CD8-positive, alpha-beta memory T cell (primary cell): ENCODE results near the gene SFT2D3. TPM values are rescaled to one million over a fixed set of nuclear protein-coding genes. Genes with fewer than 3 reads are reported as not detected.

Experiments
- CTCF ChIA-PET: fragments of 350-600 bp; sonication (Branson Sonifier 250); formaldehyde crosslinking; loops from one replicate; lab custom pipeline; 2021; ENCODE audit warnings: antibody characterized with exemption; lab: Charles Lee
- POLR2A ChIA-PET: fragments of 350-600 bp; sonication (Branson Sonifier 250); formaldehyde crosslinking; loops from one replicate; lab custom pipeline; 2021; ENCODE audit warnings: antibody characterized with exemption; lab: Charles Lee
- DNase-seq, 5 donors: peaks; one replicate each; pipeline versions ENCODE4 v3.0.0 to v3.0.0-alpha.2; 2020 to 2022; ENCODE audit warnings: mixed read lengths in 1 of 5
- H3K27ac ChIP-seq: one replicate; pipeline ENCODE4 v1.7.0; 2013; ENCODE audit warnings: low read depth, mild to moderate bottlenecking, low read length, moderate library complexity
- H3K27me3 ChIP-seq: 2 replicates; pipeline ENCODE4 v1.7.0; 2013; ENCODE audit warnings: low read length, mild to moderate bottlenecking; ENCODE audit not compliant: insufficient read depth, poor library complexity, severe bottlenecking
- H3K36me3 ChIP-seq: 2 replicates; pipeline ENCODE4 v1.7.0; 2013; ENCODE audit warnings: mild to moderate bottlenecking, low read length, moderate library complexity; ENCODE audit not compliant: insufficient read depth
- H3K4me1 ChIP-seq: 2 replicates; pipeline ENCODE4 v1.7.0; 2013; ENCODE audit warnings: mild to moderate bottlenecking, low read length, moderate library complexity; ENCODE audit not compliant: insufficient read depth
- H3K4me3 ChIP-seq: 2 replicates; pipeline ENCODE4 v1.7.0; 2013; ENCODE audit warnings: mild to moderate bottlenecking, low read length
- H3K9me3 ChIP-seq: 2 replicates; pipeline ENCODE4 v1.7.0; 2013; ENCODE audit warnings: mild to moderate bottlenecking, low read length
- H3K27ac Mint-ChIP-seq, 8 donors: one replicate each; pipeline ENCODE4 v1.8.0; 2020 to 2021; ENCODE audit warnings: mixed read lengths in 8 of 8, mild to moderate bottlenecking in 6 of 8, inconsistent platforms in 3 of 8, moderate library complexity in 3 of 8
- H3K27me3 Mint-ChIP-seq, 2 donors: one replicate each; pipeline ENCODE4 v1.8.0; 2020 to 2021; ENCODE audit warnings: mixed read lengths in 2 of 2, mild to moderate bottlenecking in 1 of 2, moderate library complexity in 1 of 2
- H3K36me3 Mint-ChIP-seq, 3 donors: one replicate each; pipeline ENCODE4 v1.8.0; 2020 to 2021; ENCODE audit warnings: mixed read lengths in 3 of 3, inconsistent platforms in 1 of 3, mild to moderate bottlenecking in 1 of 3
- H3K4me1 Mint-ChIP-seq, 3 donors: one replicate each; pipeline ENCODE4 v1.8.0; 2020 to 2021; ENCODE audit warnings: mixed read lengths in 3 of 3, inconsistent platforms in 1 of 3, mild to moderate bottlenecking in 1 of 3
- H3K4me3 Mint-ChIP-seq, 7 donors: one replicate each; pipeline ENCODE4 v1.8.0; 2020 to 2021; ENCODE audit warnings: mixed read lengths in 7 of 7, mild to moderate bottlenecking in 6 of 7, moderate library complexity in 4 of 7, inconsistent platforms in 2 of 7
- H3K9me3 Mint-ChIP-seq, 5 donors: one replicate each; pipeline ENCODE4 v1.8.0; 2020 to 2022; ENCODE audit warnings: mixed read lengths in 5 of 5, mild to moderate bottlenecking in 3 of 5, moderate library complexity in 2 of 5, inconsistent platforms in 1 of 5
- polyA plus RNA-seq: library from polyadenylated mRNA; unstranded; fragments of 300-500 nt; fragmentation: Illumina TruSeq; gene quantifications from one replicate; pipeline ENCODE4 v1.2.3, GENCODE V29; 2021
- total RNA-seq, 2 experiments: library from RNA; stranded (reverse); gene quantifications; one replicate each; pipeline ENCODE4 v1.2.3, GENCODE V29; 2021

Gene SFT2D3
- total and polyA plus RNA-seq, 3 experiments from 2014 or later, result 0.31 to 5.5 (median 4.6) TPM

- POLR2A ChIA-PET, result no interaction called here
- H3K36me3 Mint-ChIP-seq, result peaks cover 19 to 43% (median 26%) of the 10 kb centered on the region in 3 donors
- no peak overlapping the region for H3K4me3 Mint-ChIP-seq
- H3K27me3 ChIP-seq, result no peaks in the 10 kb centered on the region
- CTCF ChIA-PET, result no interaction called here
- H3K27ac ChIP-seq, result no peak overlapping the region
- no peaks in the 10 kb centered on the region for H3K27me3 Mint-ChIP-seq
- H3K27ac Mint-ChIP-seq, result peak overlapping the region in 5 of 8 donors; percentile 17 to 48 (median 27)
- no peak overlapping the region for H3K4me3 ChIP-seq
- no peaks in the 10 kb centered on the region for H3K9me3 ChIP-seq
- no peak for DNase-seq
- no peaks in the 10 kb centered on the region for H3K9me3 Mint-ChIP-seq
- H3K4me1 ChIP-seq, result no peaks in the 10 kb centered on the region
- H3K36me3 ChIP-seq, result peaks cover 27% of the 10 kb centered on the region
- peaks cover 0 to 2% (median 0%) of the 10 kb centered on the region in 3 donors for H3K4me1 Mint-ChIP-seq
Observed at GRCh38 chr2:127726158-127726880, 25.0 kb downstream of the SFT2D3 start.

GRCh38 chr2:127733113-127733815 lies 32.0 kb downstream of the SFT2D3 start:
- Histone ChIP-seq H3K4me3 (no peak overlapping the region), H3K27me3 (no peaks in the 10 kb centered on the region), H3K27ac (no peak overlapping the region), H3K4me1 (no peaks in the 10 kb centered on the region), H3K36me3 (no peaks in the 10 kb centered on the region), H3K9me3 (no peaks in the 10 kb centered on the region)
- no peak overlapping the region for H3K4me3 Mint-ChIP-seq
- H3K27me3 Mint-ChIP-seq, result peaks cover 0 to 2% of the 10 kb centered on the region in 2 donors
- CTCF ChIA-PET, result no interaction called here
- DNase-seq, result no peak
- H3K9me3 Mint-ChIP-seq, result no peaks in the 10 kb centered on the region
- POLR2A ChIA-PET, result no interaction called here
- H3K27ac Mint-ChIP-seq, result peak overlapping the region in 1 of 8 donors; percentile 57
- H3K36me3 Mint-ChIP-seq, result peaks cover 4 to 30% (median 9%) of the 10 kb centered on the region in 3 donors
- H3K4me1 Mint-ChIP-seq, result peaks cover 8 to 15% (median 15%) of the 10 kb centered on the region in 3 donors

- Histone ChIP-seq H3K4me3 (no peak overlapping the region), H3K36me3 (no peaks in the 10 kb centered on the region), H3K9me3 (no peaks in the 10 kb centered on the region), H3K27me3 (no peaks in the 10 kb centered on the region), H3K4me1 (no peaks in the 10 kb centered on the region), H3K27ac (no peak overlapping the region)
- H3K27me3 Mint-ChIP-seq, result peaks cover 0 to 2% of the 10 kb centered on the region in 2 donors
- CTCF ChIA-PET, result no interaction called here
- DNase-seq, result no peak
- no peak overlapping the region for H3K4me3 Mint-ChIP-seq
- POLR2A ChIA-PET, result no interaction called here
- H3K36me3 Mint-ChIP-seq, result peaks cover 4 to 36% (median 10%) of the 10 kb centered on the region in 3 donors
- no peaks in the 10 kb centered on the region for H3K9me3 Mint-ChIP-seq
- H3K27ac Mint-ChIP-seq, result no peak overlapping the region
- peaks cover 10 to 22% (median 15%) of the 10 kb centered on the region in 3 donors for H3K4me1 Mint-ChIP-seq
Observed at GRCh38 chr2:127733816-127734537, 32.7 kb downstream of the SFT2D3 start.

GRCh38 chr2:127735044-127735443 lies 33.7 kb downstream of the SFT2D3 start:
- no peaks in the 10 kb centered on the region for H3K36me3 ChIP-seq
- no peak for DNase-seq
- no peaks in the 10 kb centered on the region for H3K27me3 ChIP-seq
- CTCF ChIA-PET, result no interaction called here
- no peak overlapping the region for H3K4me3 ChIP-seq
- no peaks in the 10 kb centered on the region for H3K4me1 ChIP-seq
- H3K27me3 Mint-ChIP-seq, result peaks cover 0 to 2% of the 10 kb centered on the region in 2 donors
- POLR2A ChIA-PET, result no interaction called here
- no peak overlapping the region for H3K4me3 Mint-ChIP-seq
- H3K9me3 Mint-ChIP-seq, result no peaks in the 10 kb centered on the region
- H3K9me3 ChIP-seq, result no peaks in the 10 kb centered on the region
- H3K27ac ChIP-seq, result no peak overlapping the region
- peaks cover 12 to 24% (median 15%) of the 10 kb centered on the region in 3 donors for H3K4me1 Mint-ChIP-seq
- H3K36me3 Mint-ChIP-seq, result peaks cover 4 to 40% (median 11%) of the 10 kb centered on the region in 3 donors
- H3K27ac Mint-ChIP-seq, result peak overlapping the region in 1 of 8 donors; percentile 28

- H3K36me3 Mint-ChIP-seq, result peaks cover 4 to 41% (median 13%) of the 10 kb centered on the region in 3 donors
- no peak overlapping the region for H3K4me3 ChIP-seq
- H3K9me3 ChIP-seq, result no peaks in the 10 kb centered on the region
- CTCF ChIA-PET, result no interaction called here
- DNase-seq, result no peak
- H3K4me1 Mint-ChIP-seq, result peaks cover 12 to 24% (median 15%) of the 10 kb centered on the region in 3 donors
- peaks cover 0 to 2% of the 10 kb centered on the region in 2 donors for H3K27me3 Mint-ChIP-seq
- H3K27me3 ChIP-seq, result no peaks in the 10 kb centered on the region
- POLR2A ChIA-PET, result no interaction called here
- H3K4me3 Mint-ChIP-seq, result no peak overlapping the region
- H3K27ac Mint-ChIP-seq, result peak overlapping the region in 3 of 8 donors; percentile 7 to 68 (median 15)
- no peaks in the 10 kb centered on the region for H3K4me1 ChIP-seq
- H3K36me3 ChIP-seq, result no peaks in the 10 kb centered on the region
- no peaks in the 10 kb centered on the region for H3K9me3 Mint-ChIP-seq
- H3K27ac ChIP-seq, result no peak overlapping the region
Observed at GRCh38 chr2:127735537-127736399, 34.5 kb downstream of the SFT2D3 start.

GRCh38 chr2:127737892-127738291 lies 36.6 kb downstream of the SFT2D3 start:
- Mint-ChIP-seq H3K36me3 (peaks cover 4 to 48% (median 17%) of the 10 kb centered on the region in 3 donors), H3K27me3 (peaks cover 0 to 2% of the 10 kb centered on the region in 2 donors), H3K27ac (no peak overlapping the region), H3K9me3 (no peaks in the 10 kb centered on the region), H3K4me3 (no peak overlapping the region), H3K4me1 (peaks cover 18 to 24% (median 19%) of the 10 kb centered on the region in 3 donors)
- ChIA-PET CTCF (no interaction called here), POLR2A (no interaction called here)
- H3K27me3 ChIP-seq, result no peaks in the 10 kb centered on the region
- no peak overlapping the region for H3K27ac ChIP-seq
- no peaks in the 10 kb centered on the region for H3K4me1 ChIP-seq
- no peaks in the 10 kb centered on the region for H3K9me3 ChIP-seq
- DNase-seq, result no peak
- H3K4me3 ChIP-seq, result no peak overlapping the region
- no peaks in the 10 kb centered on the region for H3K36me3 ChIP-seq

- Mint-ChIP-seq H3K27ac (no peak overlapping the region), H3K9me3 (no peaks in the 10 kb centered on the region), H3K27me3 (peaks cover 0 to 2% of the 10 kb centered on the region in 2 donors), H3K36me3 (peaks cover 4 to 58% (median 20%) of the 10 kb centered on the region in 3 donors), H3K4me1 (peaks cover 23 to 31% (median 26%) of the 10 kb centered on the region in 3 donors), H3K4me3 (no peak overlapping the region)
- Histone ChIP-seq H3K27ac (no peak overlapping the region), H3K4me3 (no peak overlapping the region), H3K36me3 (no peaks in the 10 kb centered on the region), H3K9me3 (no peaks in the 10 kb centered on the region), H3K27me3 (no peaks in the 10 kb centered on the region), H3K4me1 (no peaks in the 10 kb centered on the region)
- ChIA-PET POLR2A (interaction anchor here (0.9 kb wide), 1 partner anchor 14 kb away, joined by 3 read pairs; no protein-coding TSS in a partner anchor), CTCF (no interaction called here)
- DNase-seq, result no peak
Observed at GRCh38 chr2:127739800-127740199, 38.5 kb downstream of the SFT2D3 start.
